OCI-LY3 (cell line): ENCODE results near the gene PIK3CD.
"Not testable (repeated sequence)": the region's sequence is repeated elsewhere in the genome, so short reads cannot be mapped to it uniquely, and the experiment has no call there.

Source experiments
- H2AFZ ChIP-seq: fragments of 200-600, 300-600 bp; shearing (Covaris generic); 2 replicates; pipeline ENCODE4 v1.6.0; 2014; ENCODE audit warnings: antibody characterized with exemption, low read depth, low read length
- H3K27ac ChIP-seq: fragments of 200-600, 300-600 bp; sonication (generic); 2 replicates; pipeline ENCODE4 v1.5.1; 2014; ENCODE audit warnings: mild to moderate bottlenecking, low read length, moderate library complexity, mixed read lengths
- H3K27me3 ChIP-seq: fragments of 200-600, 300-600 bp; sonication (generic); 2 replicates; pipeline ENCODE4 v1.6.1; 2014; ENCODE audit warnings: low read depth, low read length, mixed read lengths
- H3K36me3 ChIP-seq: fragments of 200-600, 300-600 bp; sonication (generic); replicated peaks from 2 replicates; pipeline ENCODE3; 2014; ENCODE audit warnings: low read depth, low read length, mixed read lengths
- H3K4me1 ChIP-seq: fragments of 300-600, 200-600 bp; sonication (generic); 2 replicates; pipeline ENCODE4 v1.6.1; 2014; ENCODE audit warnings: low read length, mixed read lengths
- H3K4me2 ChIP-seq: fragments of 200-600, 300-600 bp; sonication (generic); 2 replicates; pipeline ENCODE4 v1.6.1; 2014; ENCODE audit warnings: low read length, mixed read lengths
- H3K4me3 ChIP-seq: fragments of 300-600, 200-600 bp; sonication (generic); 2 replicates; pipeline ENCODE4 v1.5.1; 2014; ENCODE audit warnings: antibody characterized with exemption, mild to moderate bottlenecking, low read length, moderate library complexity
- H3K79me2 ChIP-seq: fragments of 300-600, 200-600 bp; shearing (Covaris generic); 2 replicates; pipeline ENCODE4 v1.6.1; 2014; ENCODE audit warnings: mild to moderate bottlenecking, low read length, mixed read lengths
- H3K9ac ChIP-seq: fragments of 300-600, 200-600 bp; shearing (Covaris generic); 2 replicates; pipeline ENCODE4 v1.6.0; 2014; ENCODE audit warnings: mild to moderate bottlenecking, low read length, moderate library complexity
- H3K9me3 ChIP-seq: fragments of 200-600, 300-600 bp; shearing (Covaris generic); 2 replicates; pipeline ENCODE4 v1.6.1; 2014; ENCODE audit warnings: low read length, mixed read lengths; ENCODE audit not compliant: insufficient read depth
- H4K20me1 ChIP-seq: fragments of 200-600, 300-600 bp; sonication (generic); 2 replicates; pipeline ENCODE4 v1.6.1; 2016; ENCODE audit warnings: low read length, mixed read lengths; ENCODE audit not compliant: insufficient read depth
- EZH2phosphoT487 ChIP-seq: fragments of 200-600 bp; shearing (Covaris generic); IDR thresholded peaks from 2 replicates; pipeline ENCODE4 v1.6.1; 2018; ENCODE audit warnings: antibody characterized with exemption, mixed run types, low read depth
- TF ChIP-seq, protein P1 (sequence below): fragments of 200-600, 300-600 bp; sonication (generic); IDR thresholded peaks from 2 replicates; pipeline ENCODE4 v1.5.1; 2014; ENCODE audit warnings: antibody characterized with exemption, low read length, low read depth

The PIK3CD gene

DNA sequence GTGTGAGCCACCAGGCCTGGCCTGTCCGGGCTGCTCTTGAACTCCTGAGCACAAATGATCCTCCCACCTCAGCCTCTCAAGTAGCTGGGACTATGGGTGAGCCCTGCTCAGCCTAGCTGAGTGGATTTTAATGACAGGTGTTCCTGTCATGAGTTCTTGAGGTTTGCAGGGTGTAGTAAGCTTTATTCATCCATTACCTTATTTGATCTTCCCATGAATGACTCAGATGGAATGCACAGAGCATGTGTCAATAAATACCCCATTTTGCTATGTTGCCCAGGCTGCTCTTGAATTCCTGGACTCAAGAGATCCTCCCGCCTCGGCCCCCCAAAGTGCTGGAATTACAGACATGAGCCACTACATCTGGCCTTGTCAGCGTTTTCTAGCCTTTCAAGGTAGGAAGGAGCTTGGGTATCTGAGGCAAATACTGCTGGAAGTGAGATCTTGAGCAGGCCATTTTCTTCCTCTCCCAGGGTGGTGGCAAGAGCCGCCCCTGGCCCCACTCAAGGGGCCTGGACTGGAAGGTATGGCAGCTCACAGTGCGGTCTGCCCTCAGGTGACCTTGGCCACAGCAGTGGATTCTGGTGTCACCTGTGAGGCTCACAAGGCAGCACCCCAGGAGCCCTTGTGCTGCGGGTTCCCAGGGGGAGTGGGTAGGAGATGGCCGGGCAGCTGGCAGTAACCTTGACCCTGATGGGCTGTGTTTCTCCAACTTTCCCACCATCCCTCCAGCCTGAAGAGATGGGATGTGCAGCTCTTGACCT is 20.0 kb downstream of the PIK3CD start:
- H3K9ac ChIP-seq = no peak overlapping the region

GRCh38 chr1:9672444-9672843 is 20.9 kb downstream of the PIK3CD start:
- Histone ChIP-seq H3K4me3 (no peak overlapping the region), H3K27ac (no peak overlapping the region), H3K9ac (no peak overlapping the region), H3K4me2 (no peak overlapping the region), H4K20me1 (peaks cover 74% of the 10 kb centered on the region), H3K79me2 (peaks cover 100% of the 10 kb centered on the region), H3K4me1 (peaks cover 23% of the 10 kb centered on the region), H3K36me3 (peaks cover 43% of the 10 kb centered on the region), H2AFZ (no peak overlapping the region), H3K27me3 (no peaks in the 10 kb centered on the region), H3K9me3 (no peaks in the 10 kb centered on the region)
- no peak for TF ChIP-seq EZH2phosphoT487
- TF ChIP-seq, protein P1, sequence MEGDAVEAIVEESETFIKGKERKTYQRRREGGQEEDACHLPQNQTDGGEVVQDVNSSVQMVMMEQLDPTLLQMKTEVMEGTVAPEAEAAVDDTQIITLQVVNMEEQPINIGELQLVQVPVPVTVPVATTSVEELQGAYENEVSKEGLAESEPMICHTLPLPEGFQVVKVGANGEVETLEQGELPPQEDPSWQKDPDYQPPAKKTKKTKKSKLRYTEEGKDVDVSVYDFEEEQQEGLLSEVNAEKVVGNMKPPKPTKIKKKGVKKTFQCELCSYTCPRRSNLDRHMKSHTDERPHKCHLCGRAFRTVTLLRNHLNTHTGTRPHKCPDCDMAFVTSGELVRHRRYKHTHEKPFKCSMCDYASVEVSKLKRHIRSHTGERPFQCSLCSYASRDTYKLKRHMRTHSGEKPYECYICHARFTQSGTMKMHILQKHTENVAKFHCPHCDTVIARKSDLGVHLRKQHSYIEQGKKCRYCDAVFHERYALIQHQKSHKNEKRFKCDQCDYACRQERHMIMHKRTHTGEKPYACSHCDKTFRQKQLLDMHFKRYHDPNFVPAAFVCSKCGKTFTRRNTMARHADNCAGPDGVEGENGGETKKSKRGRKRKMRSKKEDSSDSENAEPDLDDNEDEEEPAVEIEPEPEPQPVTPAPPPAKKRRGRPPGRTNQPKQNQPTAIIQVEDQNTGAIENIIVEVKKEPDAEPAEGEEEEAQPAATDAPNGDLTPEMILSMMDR = no peak

More for the DNA sequence above, 20.0 kb downstream of the PIK3CD start:
- Histone ChIP-seq H3K4me2 (no peak overlapping the region), H3K27ac (no peak overlapping the region), H3K9me3 (no peaks in the 10 kb centered on the region), H3K36me3 (peaks cover 38% of the 10 kb centered on the region), H2AFZ (no peak overlapping the region), H3K79me2 (peaks cover 100% of the 10 kb centered on the region), H3K4me1 (peaks cover 23% of the 10 kb centered on the region), H3K4me3 (no peak overlapping the region), H3K27me3 (no peaks in the 10 kb centered on the region), H4K20me1 (peaks cover 73% of the 10 kb centered on the region)
- TF ChIP-seq, protein P1 = no peak
- no peak for TF ChIP-seq EZH2phosphoT487

- Histone ChIP-seq H3K4me1 (peaks cover 10% of the 10 kb centered on the region), H3K4me2 (no peak overlapping the region), H2AFZ (no peak overlapping the region), H3K27ac (no peak overlapping the region), H3K9ac (no peak overlapping the region), H3K9me3 (no peaks in the 10 kb centered on the region), H3K79me2 (peaks cover 100% of the 10 kb centered on the region), H4K20me1 (peaks cover 74% of the 10 kb centered on the region), H3K27me3 (no peaks in the 10 kb centered on the region), H3K36me3 (peaks cover 29% of the 10 kb centered on the region), H3K4me3 (no peak overlapping the region)
- TF ChIP-seq EZH2phosphoT487 = no peak
- TF ChIP-seq, protein P1 = no peak
Observed at GRCh38 chr1:9675393-9675792, 23.9 kb downstream of the PIK3CD start.

DNA sequence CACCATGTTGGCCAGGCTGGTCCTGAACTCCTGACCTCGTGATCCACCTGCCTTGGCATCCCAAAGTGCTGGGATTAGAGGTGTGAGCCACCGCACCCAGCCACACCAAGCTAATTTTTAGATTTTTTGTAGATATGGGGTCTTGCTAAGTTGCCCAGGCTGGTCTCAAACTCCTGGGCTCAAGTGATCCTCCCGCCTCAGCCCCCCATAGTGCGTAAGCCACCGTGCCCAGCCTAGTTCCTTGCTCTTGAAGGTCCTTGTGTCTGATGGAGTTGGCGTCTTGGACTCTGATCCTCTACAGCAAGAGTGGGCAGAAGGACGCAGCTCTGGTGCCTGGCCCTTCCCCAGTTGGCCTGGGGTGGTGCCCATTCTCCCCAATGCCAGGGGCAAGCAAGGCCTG is 24.6 kb downstream of the PIK3CD start:
- not testable (repeated sequence) for H3K27ac ChIP-seq, H2AFZ ChIP-seq, H3K27me3 ChIP-seq, H3K9me3 ChIP-seq, H3K9ac ChIP-seq, H3K4me2 ChIP-seq, H3K4me3 ChIP-seq
- Histone ChIP-seq H4K20me1 (peaks cover 75% of the 10 kb centered on the region), H3K36me3 (peaks cover 28% of the 10 kb centered on the region), H3K79me2 (peaks cover 100% of the 10 kb centered on the region), H3K4me1 (peaks cover 15% of the 10 kb centered on the region)
